DND-41 (cell line): ENCODE results near the gene SUN1.
A peak's percentile ranks its signal among the peaks of the same experiment; 100 is the strongest.

ENCODE experiments used
- ATAC-seq: fragments of 200-7000 bp; cut with Tn5 transposase; 3 replicates; pipeline ENCODE4 v1.9.1; 2021; ENCODE audit warnings: low read depth; ENCODE audit not compliant: insufficient read depth
- DNase-seq: peaks from one replicate; pipeline ENCODE4 v3.0.0-alpha.2; 2020
- H2AFZ ChIP-seq: 2 replicates; pipeline ENCODE4 v1.6.0; 2012; ENCODE audit warnings: low read depth, low read length
- H3K27ac ChIP-seq: 2 replicates; pipeline ENCODE4 v1.5.1; 2012; ENCODE audit warnings: low read length, inconsistent platforms
- H3K27me3 ChIP-seq: fragments of 200-600 bp; sonication (generic); 2 replicates; pipeline ENCODE4 v1.6.0; 2012; ENCODE audit warnings: low read length, mild to moderate bottlenecking, inconsistent platforms; ENCODE audit not compliant: insufficient read depth, poor library complexity
- H3K36me3 ChIP-seq: 2 replicates; pipeline ENCODE4 v1.5.1; 2012; ENCODE audit warnings: low read length, inconsistent platforms; ENCODE audit not compliant: insufficient read depth
- H3K4me1 ChIP-seq: 2 replicates; pipeline ENCODE4 v1.5.1; 2012; ENCODE audit warnings: mild to moderate bottlenecking, low read length; ENCODE audit not compliant: insufficient read depth
- H3K4me2 ChIP-seq: 2 replicates; pipeline ENCODE4 v1.6.0; 2012; ENCODE audit warnings: mild to moderate bottlenecking, moderate library complexity, low read length, inconsistent platforms; ENCODE audit not compliant: insufficient read depth
- H3K4me3 ChIP-seq, 2 experiments: fragments of 200-600 bp in 1 of 2; shearing (Covaris generic) in 1 of 2; 2 replicates each; pipeline ENCODE4 v1.5.1; 2012 to 2016; ENCODE audit warnings: inconsistent platforms in 2 of 2, low read length in 2 of 2, mild to moderate bottlenecking in 2 of 2, low read depth in 1 of 2, moderate library complexity in 1 of 2
- H3K79me2 ChIP-seq: 2 replicates; pipeline ENCODE4 v1.6.0; 2012; ENCODE audit warnings: low read length, inconsistent platforms; ENCODE audit not compliant: insufficient read depth
- H3K9ac ChIP-seq: 2 replicates; pipeline ENCODE4 v1.6.0; 2012; ENCODE audit warnings: low read depth, mild to moderate bottlenecking, inconsistent platforms, low read length, moderate library complexity
- H3K9me3 ChIP-seq: 2 replicates; pipeline ENCODE4 v1.5.1; 2012; ENCODE audit warnings: low read length, moderate library complexity, mild to moderate bottlenecking, inconsistent platforms; ENCODE audit not compliant: insufficient read depth, severe bottlenecking
- H4K20me1 ChIP-seq: 2 replicates; pipeline ENCODE4 v1.6.0; 2012; ENCODE audit warnings: low read length; ENCODE audit not compliant: insufficient read depth
- EZH2 ChIP-seq: IDR thresholded peaks from 3 replicates; pipeline ENCODE4 v1.6.1; 2012; ENCODE audit warnings: borderline replicate concordance, low read depth, mild to moderate bottlenecking, moderate library complexity, low read length, inconsistent platforms; ENCODE audit not compliant: severe bottlenecking
- TF ChIP-seq, protein P1 (sequence below): IDR thresholded peaks from 2 replicates; pipeline ENCODE4 v1.5.1; 2012; ENCODE audit warnings: borderline replicate concordance, low read length, moderate library complexity, mild to moderate bottlenecking; ENCODE audit not compliant: poor library complexity, severe bottlenecking; ENCODE audit errors: extremely low read depth

Gene SUN1

DNA sequence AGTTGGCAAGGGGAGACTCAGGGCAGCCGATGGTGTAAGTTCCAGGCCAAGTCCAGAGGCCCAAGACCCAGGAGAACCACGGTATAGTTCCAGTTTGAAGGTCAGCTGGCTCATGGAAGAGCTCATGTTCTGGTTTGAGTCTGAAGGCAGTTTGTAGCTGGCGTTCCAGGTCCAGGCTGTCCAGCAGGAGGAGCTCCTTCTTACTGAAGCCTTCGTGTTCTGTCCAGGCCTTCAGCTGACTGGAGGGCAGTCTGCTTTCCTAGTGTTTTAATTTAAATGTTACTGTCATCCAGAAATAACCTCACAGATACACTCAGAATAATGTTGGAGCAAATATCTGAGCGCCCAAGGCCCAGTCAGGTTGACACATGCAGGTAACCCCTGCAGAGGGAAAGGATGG, 4.2 kb downstream of the SUN1 start:
- no peaks in the 10 kb centered on the region for H3K9me3 ChIP-seq
- no peak for ATAC-seq
- H3K27me3 ChIP-seq: no peaks in the 10 kb centered on the region
- TF ChIP-seq EZH2: no peak
- TF ChIP-seq, protein P1, sequence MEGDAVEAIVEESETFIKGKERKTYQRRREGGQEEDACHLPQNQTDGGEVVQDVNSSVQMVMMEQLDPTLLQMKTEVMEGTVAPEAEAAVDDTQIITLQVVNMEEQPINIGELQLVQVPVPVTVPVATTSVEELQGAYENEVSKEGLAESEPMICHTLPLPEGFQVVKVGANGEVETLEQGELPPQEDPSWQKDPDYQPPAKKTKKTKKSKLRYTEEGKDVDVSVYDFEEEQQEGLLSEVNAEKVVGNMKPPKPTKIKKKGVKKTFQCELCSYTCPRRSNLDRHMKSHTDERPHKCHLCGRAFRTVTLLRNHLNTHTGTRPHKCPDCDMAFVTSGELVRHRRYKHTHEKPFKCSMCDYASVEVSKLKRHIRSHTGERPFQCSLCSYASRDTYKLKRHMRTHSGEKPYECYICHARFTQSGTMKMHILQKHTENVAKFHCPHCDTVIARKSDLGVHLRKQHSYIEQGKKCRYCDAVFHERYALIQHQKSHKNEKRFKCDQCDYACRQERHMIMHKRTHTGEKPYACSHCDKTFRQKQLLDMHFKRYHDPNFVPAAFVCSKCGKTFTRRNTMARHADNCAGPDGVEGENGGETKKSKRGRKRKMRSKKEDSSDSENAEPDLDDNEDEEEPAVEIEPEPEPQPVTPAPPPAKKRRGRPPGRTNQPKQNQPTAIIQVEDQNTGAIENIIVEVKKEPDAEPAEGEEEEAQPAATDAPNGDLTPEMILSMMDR: peak; percentile 33
- H3K79me2 ChIP-seq: peaks cover 66% of the 10 kb centered on the region
- peaks cover 63% of the 10 kb centered on the region for H4K20me1 ChIP-seq
- H3K4me1 ChIP-seq: no peaks in the 10 kb centered on the region
- DNase-seq: no peak
- no peak overlapping the region for H3K27ac ChIP-seq
- H3K9ac ChIP-seq: no peak overlapping the region
- no peak overlapping the region for H3K4me3 ChIP-seq
- peaks cover 60% of the 10 kb centered on the region for H3K36me3 ChIP-seq
- no peak overlapping the region for H2AFZ ChIP-seq
- H3K4me2 ChIP-seq: no peak overlapping the region

DNA sequence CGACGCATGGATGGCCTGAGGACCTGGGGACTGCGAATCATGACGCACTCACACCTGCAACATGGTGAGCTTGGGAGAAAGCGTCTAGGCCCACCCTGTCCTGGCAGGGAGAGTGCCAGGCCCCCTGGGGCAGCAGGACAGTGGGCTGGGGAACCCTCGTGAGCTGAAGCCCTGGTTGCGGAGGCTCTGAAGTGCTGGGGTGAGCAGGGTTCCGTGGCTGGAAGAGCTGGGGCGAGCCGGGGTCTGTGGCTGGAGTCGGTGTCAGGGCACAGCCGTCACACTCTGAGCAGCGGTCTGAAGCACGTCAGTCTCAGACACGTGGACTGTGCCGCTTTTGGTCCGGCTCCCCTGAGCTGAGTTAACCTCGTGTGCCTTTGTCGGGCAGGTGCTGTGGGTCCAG, 4.7 kb downstream of the SUN1 start:
- ATAC-seq: no peak
- Histone ChIP-seq H3K36me3 (peaks cover 63% of the 10 kb centered on the region), H3K27ac (no peak overlapping the region)

DNA sequence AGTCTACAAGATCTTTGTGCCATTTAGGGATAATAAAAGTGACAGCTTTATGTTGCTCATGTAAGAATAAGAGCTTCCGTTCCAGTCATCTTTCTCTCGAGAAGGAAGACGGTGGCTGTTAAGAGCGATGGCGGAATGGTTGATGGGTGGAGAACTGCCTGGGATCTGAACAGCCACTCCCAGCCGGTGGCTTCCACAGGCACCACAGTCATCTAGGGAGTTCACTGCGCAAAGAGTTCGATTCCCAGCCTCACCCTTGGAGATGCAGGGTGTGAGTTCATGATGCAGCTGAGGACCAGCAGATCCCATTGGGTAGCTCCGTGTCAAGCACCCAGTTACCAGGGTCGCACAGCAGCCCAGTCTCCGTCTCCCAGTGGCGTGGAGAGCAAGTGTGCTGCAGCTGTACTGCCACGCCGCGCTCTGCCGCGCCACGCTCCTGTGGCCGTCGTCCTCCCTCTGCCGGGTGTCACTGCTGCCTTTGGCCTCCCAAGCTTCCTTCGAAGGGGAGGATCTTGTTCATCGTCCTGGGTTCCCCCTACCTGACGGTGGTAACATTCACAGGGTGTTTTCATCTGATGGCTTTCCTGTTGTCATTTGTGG, 7.8 kb downstream of the SUN1 start:
- Histone ChIP-seq H3K27me3 (no peaks in the 10 kb centered on the region), H3K9ac (no peak overlapping the region), H3K4me2 (no peak overlapping the region), H3K4me1 (no peaks in the 10 kb centered on the region), H3K79me2 (peaks cover 34% of the 10 kb centered on the region), H4K20me1 (peaks cover 44% of the 10 kb centered on the region), H3K4me3 (no peak overlapping the region), H3K27ac (no peak overlapping the region), H3K36me3 (peaks cover 82% of the 10 kb centered on the region), H3K9me3 (no peaks in the 10 kb centered on the region), H2AFZ (no peak overlapping the region)
- TF ChIP-seq EZH2: no peak
- TF ChIP-seq, protein P1: no peak
- no peak for ATAC-seq
- no peak for DNase-seq

More for the DNA sequence above, 4.7 kb downstream of the SUN1 start:
- Histone ChIP-seq H4K20me1 (peaks cover 60% of the 10 kb centered on the region), H2AFZ (no peak overlapping the region), H3K27me3 (no peaks in the 10 kb centered on the region), H3K4me3 (no peak overlapping the region), H3K9me3 (no peaks in the 10 kb centered on the region), H3K79me2 (peaks cover 60% of the 10 kb centered on the region), H3K4me1 (no peaks in the 10 kb centered on the region), H3K4me2 (no peak overlapping the region), H3K9ac (no peak overlapping the region)
- no peak for DNase-seq
- no peak for TF ChIP-seq EZH2
- TF ChIP-seq, protein P1: no peak
